Kidney epithelial cell (primary cell): ENCODE measurements around the gene TTC23L. TPM values are rescaled to one million over a fixed set of nuclear protein-coding genes. Genes with fewer than 3 reads are reported as not detected.
A peak's percentile ranks its signal among the peaks of the same experiment; 100 is the strongest.
"Not testable (repeated sequence)": the region's sequence is repeated elsewhere in the genome, so short reads cannot be mapped to it uniquely, and the experiment has no call there.

ENCODE experiments used
- DNase-seq: peaks from one replicate; pipeline ENCODE4 v3.0.0-alpha.2; 2010; ENCODE audit warnings: low read depth
- H3K27me3 ChIP-seq: 2 replicates; pipeline ENCODE4 v1.6.0; 2011; ENCODE audit warnings: low read length; ENCODE audit not compliant: control insufficient read depth, insufficient read depth
- H3K36me3 ChIP-seq: 2 replicates; pipeline ENCODE4 v1.5.1; 2011; ENCODE audit warnings: low read length; ENCODE audit not compliant: control insufficient read depth, insufficient read depth
- H3K4me3 ChIP-seq: 2 replicates; pipeline ENCODE4 v1.5.1; 2011; ENCODE audit warnings: low read depth, mild to moderate bottlenecking, control low read depth, low read length
- CTCF ChIP-seq: IDR thresholded peaks from 2 replicates; pipeline ENCODE4 v1.5.1; 2011; ENCODE audit warnings: mild to moderate bottlenecking, moderate library complexity, low read length, control low read depth, inconsistent platforms; ENCODE audit not compliant: insufficient read depth, poor library complexity, severe bottlenecking
- total RNA-seq: library from RNA; depleted of rRNA; stranded (reverse); fragments of >200 nt; gene quantifications from 2 replicates; pipeline ENCODE4 v1.2.3, GENCODE V29; 2015

Gene TTC23L
- total RNA-seq, 1 donor from 2014 or later, result 2.1 TPM

- peak overlapping the region; percentile 88 for H3K4me3 ChIP-seq
- H3K36me3 ChIP-seq, result no peaks in the 10 kb centered on the region
- no peak for DNase-seq
- TF ChIP-seq CTCF, result no peak
- no peaks in the 10 kb centered on the region for H3K27me3 ChIP-seq
These were observed 76.9 kb downstream of the TTC23L start for GRCh38 chr5:34915856-34916192.

- Histone ChIP-seq H3K27me3 (no peaks in the 10 kb centered on the region), H3K4me3 (peak overlapping the region; percentile 88), H3K36me3 (no peaks in the 10 kb centered on the region)
- TF ChIP-seq CTCF, result no peak
- no peak for DNase-seq
These were observed 77.6 kb downstream of the TTC23L start for GRCh38 chr5:34916518-34916917.

- TF ChIP-seq CTCF, result no peak
- no peaks in the 10 kb centered on the region for H3K27me3 ChIP-seq
- no peaks in the 10 kb centered on the region for H3K36me3 ChIP-seq
- no peak overlapping the region for H3K4me3 ChIP-seq
- DNase-seq, result no peak
These were observed 79.1 kb downstream of the TTC23L start for GRCh38 chr5:34918025-34918424.

GRCh38 chr5:34919077-34919476 lies 80.1 kb downstream of the TTC23L start:
- H3K27me3 ChIP-seq, result no peaks in the 10 kb centered on the region
- DNase-seq, result no peak
- no peaks in the 10 kb centered on the region for H3K36me3 ChIP-seq
- peak; percentile 30 for TF ChIP-seq CTCF
- no peak overlapping the region for H3K4me3 ChIP-seq

GRCh38 chr5:34923256-34923655 lies 84.3 kb downstream of the TTC23L start:
- DNase-seq, H3K36me3 ChIP-seq: not testable (repeated sequence)

GRCh38 chr5:34923694-34924461 lies 84.9 kb downstream of the TTC23L start:
- Histone ChIP-seq H3K36me3 (no peaks in the 10 kb centered on the region), H3K27me3 (no peaks in the 10 kb centered on the region), H3K4me3 (no peak overlapping the region)
- TF ChIP-seq CTCF, result no peak
- DNase-seq, result peak; percentile 71

More at GRCh38 chr5:34923256-34923655, 84.3 kb downstream of the TTC23L start:
- H3K4me3 ChIP-seq, H3K27me3 ChIP-seq: not testable (repeated sequence)
